PC-3 (cell line): ENCODE measurements around the gene CELF2. TPM values are rescaled to one million over a fixed set of nuclear protein-coding genes. Genes with fewer than 3 reads are reported as not detected.

Source experiments
- ATAC-seq: fragments of 200-7000 bp; cut with Tn5 transposase; 2 replicates; pipeline ENCODE4 v1.9.1; 2020; ENCODE audit warnings: mild to moderate bottlenecking, moderate library complexity
- BruUV-seq: library from RNA; stranded (reverse); fragments of 400-500 nt; replicated peaks from 2 replicates; lab custom pipeline; 2021; lab: Mats Ljungman, UMichigan
- CTCF ChIA-PET: fragments of 300-600 bp; sonication (Branson Sonifier 250); formaldehyde crosslinking; loops from one replicate; lab custom pipeline; 2022; ENCODE audit warnings: antibody characterized with exemption; lab: Charles Lee
- POLR2A ChIA-PET: fragments of 300-600 bp; sonication (Branson Sonifier 250); formaldehyde crosslinking; loops from one replicate; lab custom pipeline; 2022; ENCODE audit warnings: antibody characterized with exemption; ENCODE audit not compliant: unreplicated experiment; lab: Charles Lee
- DNase-seq: peaks from one replicate; pipeline ENCODE4 v3.0.0-alpha.2; 2015
- H2AFZ ChIP-seq: fragments of 300-600 bp; sonication (generic); 2 replicates; pipeline ENCODE4 v1.6.0; 2016; ENCODE audit warnings: antibody characterized with exemption, low read length
- H3F3A ChIP-seq: fragments of 300-600 bp; sonication (generic); one replicate; pipeline ENCODE4 v1.6.0; 2017; ENCODE audit warnings: antibody characterized with exemption, low read length, control low read depth, mild to moderate bottlenecking; ENCODE audit not compliant: unreplicated experiment
- H3K27ac ChIP-seq: fragments of 300-600 bp; sonication (generic); 2 replicates; pipeline ENCODE4 v1.5.1; 2016; ENCODE audit warnings: mild to moderate bottlenecking, low read length
- H3K27me3 ChIP-seq: fragments of 300-600 bp; sonication (generic); 2 replicates; pipeline ENCODE4 v1.6.1; 2016; ENCODE audit warnings: low read length, mixed read lengths
- H3K36me3 ChIP-seq: fragments of 300-600 bp; sonication (generic); 2 replicates; pipeline ENCODE4 v1.6.1; 2016; ENCODE audit warnings: low read depth, mixed run types, low read length, mixed read lengths
- H3K4me1 ChIP-seq: fragments of 300-600 bp; sonication (generic); 2 replicates; pipeline ENCODE4 v1.5.1; 2016; ENCODE audit warnings: low read length; ENCODE audit not compliant: insufficient read depth
- H3K4me2 ChIP-seq: fragments of 300-600 bp; sonication (generic); 2 replicates; pipeline ENCODE4 v1.6.0; 2016; ENCODE audit warnings: low read length
- H3K4me3 ChIP-seq: fragments of 300-600 bp; sonication (generic); 2 replicates; pipeline ENCODE4 v1.5.1; 2016; ENCODE audit warnings: mild to moderate bottlenecking, low read length, mixed read lengths
- H3K79me2 ChIP-seq: fragments of 300-600 bp; sonication (generic); 2 replicates; pipeline ENCODE4 v1.6.1; 2017; ENCODE audit warnings: low read length, mixed read lengths
- H3K9ac ChIP-seq: fragments of 300-600 bp; sonication (generic); 2 replicates; pipeline ENCODE4 v1.6.0; 2016; ENCODE audit warnings: mild to moderate bottlenecking, low read length
- H3K9me2 ChIP-seq: fragments of 300-600 bp; sonication (generic); replicated peaks from 2 replicates; pipeline ENCODE4 v1.6.1; 2016; ENCODE audit warnings: mixed run types, low read length, mixed read lengths
- H3K9me3 ChIP-seq: fragments of 300-600 bp; sonication (generic); 2 replicates; pipeline ENCODE4 v1.6.1; 2016; ENCODE audit warnings: low read length, mixed read lengths
- H4K20me1 ChIP-seq: fragments of 300-600 bp; sonication (generic); 2 replicates; pipeline ENCODE4 v1.6.1; 2016; ENCODE audit warnings: low read length, mixed read lengths
- CTCF ChIP-seq: fragments of 300-600 bp; sonication (generic); conservative IDR thresholded peaks from 2 replicates; pipeline ENCODE4 v1.5.1; 2017; ENCODE audit warnings: antibody characterized with exemption, low read depth, mild to moderate bottlenecking, low read length
- EZH2 ChIP-seq: fragments of 300-600 bp; sonication (generic); IDR thresholded peaks from one replicate; pipeline ENCODE4 v1.6.1; 2017; ENCODE audit warnings: antibody characterized with exemption, mild to moderate bottlenecking, low read length; ENCODE audit not compliant: unreplicated experiment
- EZH2phosphoT487 ChIP-seq: fragments of 300-600 bp; sonication (generic); IDR thresholded peaks from 2 replicates; pipeline ENCODE4 v1.6.1; 2018; ENCODE audit warnings: mild to moderate bottlenecking, antibody characterized with exemption, low read length, borderline replicate concordance
- intact Hi-C: fragments of 100-400 bp; cut with micrococcal nuclease; formaldehyde crosslinking; loops from 2 replicates; pipeline ENCODE4 v1.9.0; 2023
- total RNA-seq: library from RNA; depleted of rRNA; stranded (reverse); fragments of >200 nt; gene quantifications from 2 replicates; pipeline ENCODE4 v1.2.3, GENCODE V29; 2014

CELF2 gene
- total RNA-seq, 1 experiment from 2014 or later = not detected

DNA sequence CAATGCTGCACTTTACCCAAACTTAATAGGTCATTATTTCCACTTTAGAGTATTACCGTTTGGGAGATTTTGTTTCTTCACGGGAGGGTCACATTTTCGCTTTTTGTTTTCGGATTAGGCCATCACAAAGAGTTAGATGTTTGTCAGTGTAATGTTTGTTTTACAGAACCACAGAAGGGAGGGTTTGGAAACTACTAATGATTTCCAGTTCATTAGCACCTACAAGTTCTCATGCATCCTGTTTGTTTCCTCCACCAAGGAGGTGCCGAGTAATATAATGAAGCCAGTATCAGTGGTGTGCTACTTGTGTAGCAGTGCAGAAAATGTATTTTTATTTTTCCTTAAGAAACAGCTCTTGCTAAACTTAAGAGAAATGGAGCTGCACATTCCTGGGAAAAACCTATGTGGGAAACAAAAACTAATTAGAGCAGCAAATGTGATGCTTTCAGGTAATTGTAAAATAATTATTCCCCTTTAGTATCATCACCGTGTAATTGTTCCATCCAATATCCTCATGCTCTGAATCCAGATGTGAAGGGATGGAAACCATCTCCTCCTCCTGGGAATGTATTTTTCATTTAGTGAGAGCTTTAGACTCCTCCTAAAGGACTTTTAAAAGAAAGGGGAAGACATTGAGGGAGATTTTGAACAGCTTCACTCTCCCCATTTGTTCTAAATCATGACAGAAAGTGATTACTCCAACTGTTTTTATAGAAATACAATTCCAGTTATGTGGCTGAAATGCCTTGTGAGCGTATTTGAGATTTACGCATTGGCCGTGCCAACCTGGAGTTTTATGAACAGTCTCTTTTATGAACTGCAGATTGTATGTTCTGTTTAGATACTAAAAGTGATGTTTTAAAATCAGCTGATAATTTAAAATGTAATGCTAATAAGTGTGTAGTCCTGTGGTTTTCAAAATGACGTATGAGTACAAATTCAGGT, 5.6 kb downstream of the CELF2 start:
- H3K27me3 ChIP-seq = 0 out of 2 replicates have a peak, but pooled peaks cover 3% of the 10 kb centered on the region
- intact Hi-C loops = no loop called here
- H3K9ac ChIP-seq = no peak overlapping the region
- no peaks in the 10 kb centered on the region for H3K36me3 ChIP-seq
- no peak overlapping the region for H3K4me2 ChIP-seq
- DNase-seq (no peak), ATAC-seq (no peak)
- no peak overlapping the region for H2AFZ ChIP-seq
- no peak overlapping the region for H3K27ac ChIP-seq
- no peaks in the 10 kb centered on the region for H3K9me2 ChIP-seq
- ChIA-PET POLR2A (no interaction called here), CTCF (interaction anchor here (0.6 kb wide), 1 partner anchor 270 kb away, joined by 5 read pairs; no protein-coding TSS in a partner anchor)
- BruUV-seq = no TSS peak
- no peak overlapping the region for H3K4me3 ChIP-seq
- H3K4me1 ChIP-seq = no peaks in the 10 kb centered on the region
- no peaks in the 10 kb centered on the region for H3K79me2 ChIP-seq
- TF ChIP-seq CTCF = no peak
- no peak for TF ChIP-seq EZH2phosphoT487
- no peak for TF ChIP-seq EZH2
- H3F3A ChIP-seq = no peaks in the 10 kb centered on the region
- H3K9me3 ChIP-seq = no peaks in the 10 kb centered on the region
- H4K20me1 ChIP-seq = no peaks in the 10 kb centered on the region

- Histone ChIP-seq H3K27ac (no peak overlapping the region), H3K4me1 (no peaks in the 10 kb centered on the region), H4K20me1 (no peaks in the 10 kb centered on the region), H3K36me3 (no peaks in the 10 kb centered on the region), H3K79me2 (no peaks in the 10 kb centered on the region), H3K4me2 (no peak overlapping the region), H3K9me3 (no peaks in the 10 kb centered on the region), H3F3A (no peaks in the 10 kb centered on the region), H3K27me3 (0 out of 2 replicates have a peak, but pooled peaks cover 3% of the 10 kb centered on the region), H3K9ac (no peak overlapping the region), H3K4me3 (no peak overlapping the region), H3K9me2 (no peaks in the 10 kb centered on the region), H2AFZ (no peak overlapping the region)
- DNase-seq (no peak), ATAC-seq (no peak)
- intact Hi-C loops = no loop called here
- no peak for TF ChIP-seq EZH2
- no peak for TF ChIP-seq CTCF
- no peak for TF ChIP-seq EZH2phosphoT487
- ChIA-PET POLR2A (no interaction called here), CTCF (no interaction called here)
- BruUV-seq = no TSS peak
Observed at GRCh38 chr10:11024596-11024995, 6.9 kb downstream of the CELF2 start.

GRCh38 chr10:11025978-11026377, 8.3 kb downstream of the CELF2 start:
- H3K79me2 ChIP-seq = no peaks in the 10 kb centered on the region
- ATAC-seq (no peak), DNase-seq (no peak)
- TF ChIP-seq EZH2phosphoT487 (no peak), CTCF (no peak), EZH2 (no peak)
- ChIA-PET POLR2A (no interaction called here), CTCF (no interaction called here)
- no peak overlapping the region for H2AFZ ChIP-seq
- H3K27me3 ChIP-seq = 0 out of 2 replicates have a peak, but pooled peaks cover 3% of the 10 kb centered on the region
- H4K20me1 ChIP-seq = no peaks in the 10 kb centered on the region
- H3K27ac ChIP-seq = no peak overlapping the region
- no peak overlapping the region for H3K4me2 ChIP-seq
- H3K9me3 ChIP-seq = no peaks in the 10 kb centered on the region
- H3K9me2 ChIP-seq = no peaks in the 10 kb centered on the region
- no peaks in the 10 kb centered on the region for H3K36me3 ChIP-seq
- H3K9ac ChIP-seq = no peak overlapping the region
- BruUV-seq = no TSS peak
- no peak overlapping the region for H3K4me3 ChIP-seq
- no peaks in the 10 kb centered on the region for H3K4me1 ChIP-seq
- intact Hi-C loops = no loop called here
- H3F3A ChIP-seq = no peaks in the 10 kb centered on the region
